GM23338 (cell line): ENCODE data around the gene GP9. TPM values are rescaled to one million over a fixed set of nuclear protein-coding genes. Genes with fewer than 3 reads are reported as not detected.

Experiments used
- ATAC-seq: fragments of 200-7000 bp; cut with Tn5 transposase; 3 replicates; pipeline ENCODE4 v1.9.1; 2020
- DNase-seq: peaks from one replicate; pipeline ENCODE4 v3.0.0-alpha.2; 2015; ENCODE audit warnings: low spot score
- H2AFZ ChIP-seq: fragments of 200-600 bp; sonication (generic); 2 replicates; pipeline ENCODE4 v1.8.0; 2016; ENCODE audit warnings: antibody characterized with exemption, mild to moderate bottlenecking, moderate library complexity
- H3F3A ChIP-seq: fragments of 200-600 bp; sonication (generic); replicated peaks from 2 replicates; pipeline ENCODE4 v1.8.0; 2017; ENCODE audit warnings: antibody characterized with exemption, mixed run types, low read depth
- H3K27ac ChIP-seq: fragments of 200-600 bp; sonication (generic); 2 replicates; pipeline ENCODE4 v1.6.1; 2016; ENCODE audit warnings: low read depth
- H3K27me3 ChIP-seq: fragments of 200-600 bp; sonication (generic); 2 replicates; pipeline ENCODE4 v1.8.0; 2016; ENCODE audit warnings: mild to moderate bottlenecking, mixed run types, moderate library complexity; ENCODE audit not compliant: insufficient read depth
- H3K36me3 ChIP-seq: fragments of 200-600 bp; sonication (generic); 2 replicates; pipeline ENCODE4 v1.8.0; 2016; ENCODE audit warnings: mild to moderate bottlenecking; ENCODE audit not compliant: insufficient read depth
- H3K4me1 ChIP-seq: fragments of 200-600 bp; sonication (generic); 2 replicates; pipeline ENCODE4 v1.8.0; 2016; ENCODE audit warnings: mild to moderate bottlenecking, moderate library complexity; ENCODE audit not compliant: insufficient read depth
- H3K4me2 ChIP-seq: fragments of 200-600 bp; sonication (generic); 2 replicates; pipeline ENCODE4 v1.7.1; 2017; ENCODE audit warnings: mixed run types
- H3K4me3 ChIP-seq: fragments of 200-600 bp; sonication (generic); 2 replicates; pipeline ENCODE4 v1.6.1; 2016; ENCODE audit warnings: mixed run types
- H3K79me2 ChIP-seq: fragments of 200-600 bp; sonication (generic); replicated peaks from 2 replicates; pipeline ENCODE4 v1.8.0; 2017; ENCODE audit warnings: mild to moderate bottlenecking; ENCODE audit not compliant: insufficient read depth
- H3K9me2 ChIP-seq: fragments of 200-600 bp; sonication (generic); 2 replicates; pipeline ENCODE4 v1.8.0; 2017; ENCODE audit not compliant: insufficient read depth
- H4K20me1 ChIP-seq: fragments of 200-600 bp; sonication (generic); replicated peaks from 2 replicates; pipeline ENCODE4 v1.8.0; 2017; ENCODE audit warnings: mild to moderate bottlenecking; ENCODE audit not compliant: insufficient read depth
- H3K27ac Mint-ChIP-seq: 2 replicates; pipeline ENCODE4 v1.8.0; 2020; ENCODE audit warnings: inconsistent platforms, mild to moderate bottlenecking, moderate library complexity, mixed read lengths
- H3K27me3 Mint-ChIP-seq: 3 replicates; pipeline ENCODE4 v1.8.0; 2022; ENCODE audit warnings: low read depth, mild to moderate bottlenecking, moderate library complexity, mixed read lengths, inconsistent platforms; ENCODE audit not compliant: insufficient read depth, poor library complexity
- H3K36me3 Mint-ChIP-seq: 3 replicates; pipeline ENCODE4 v1.8.0; 2021; ENCODE audit warnings: low read depth, mild to moderate bottlenecking, inconsistent platforms, moderate library complexity, mixed read lengths
- H3K4me1 Mint-ChIP-seq: 3 replicates; pipeline ENCODE4 v1.8.0; 2020; ENCODE audit warnings: mild to moderate bottlenecking, inconsistent platforms, mixed read lengths
- H3K4me3 Mint-ChIP-seq: 3 replicates; pipeline ENCODE4 v1.8.0; 2021; ENCODE audit warnings: moderate library complexity, mild to moderate bottlenecking, inconsistent platforms, mixed read lengths
- H3K9me3 Mint-ChIP-seq: 3 replicates; pipeline ENCODE4 v1.8.0; 2020; ENCODE audit warnings: moderate library complexity, mild to moderate bottlenecking, inconsistent platforms, mixed read lengths
- CREB1 ChIP-seq: fragments of 250-450 bp; sonication (Bioruptor Pico); IDR thresholded peaks from 2 replicates; pipeline ENCODE4 v1.5.0; 2020; ENCODE audit warnings: low read depth, mild to moderate bottlenecking, moderate library complexity
- CTCF ChIP-seq, 2 experiments: fragments of 200-600 bp in 1 of 2; sonication (generic) in 1 of 2; conservative IDR thresholded peaks; 2 replicates each; pipeline versions ENCODE4 v1.5.1 to v1.6.1; 2016 to 2017; ENCODE audit warnings: antibody characterized with exemption in 2 of 2, low read depth in 2 of 2, mild to moderate bottlenecking in 2 of 2, moderate library complexity in 1 of 2
- EZH2 ChIP-seq: fragments of 200-600 bp; sonication (generic); IDR thresholded peaks from one replicate; pipeline ENCODE4 v1.8.0; 2017; ENCODE audit warnings: antibody characterized with exemption, mild to moderate bottlenecking, low read depth; ENCODE audit not compliant: unreplicated experiment
- EZH2phosphoT487 ChIP-seq: fragments of 200-600 bp; sonication (generic); IDR thresholded peaks from one replicate; pipeline ENCODE4 v1.8.1; 2018; ENCODE audit warnings: antibody characterized with exemption; ENCODE audit not compliant: unreplicated experiment
- JUNB ChIP-seq: IDR thresholded peaks from one replicate; pipeline ENCODE4 v1.6.1; 2016; ENCODE audit warnings: antibody characterized with exemption; ENCODE audit not compliant: unreplicated experiment
- NANOG ChIP-seq: IDR thresholded peaks from 2 replicates; pipeline ENCODE4 v1.6.1; 2016; ENCODE audit warnings: antibody characterized with exemption, borderline replicate concordance
- POLR2AphosphoS5 ChIP-seq: IDR thresholded peaks from 2 replicates; pipeline ENCODE4 v1.6.1; 2016; ENCODE audit warnings: antibody characterized with exemption, low read depth
- STAT1 ChIP-seq: IDR thresholded peaks from one replicate; pipeline ENCODE4 v1.6.1; 2016; ENCODE audit warnings: antibody characterized with exemption; ENCODE audit not compliant: unreplicated experiment
- ZNF114 ChIP-seq: fragments of 250-450 bp; sonication (Bioruptor Pico); IDR thresholded peaks from 2 replicates; pipeline ENCODE4 v1.5.0; 2020; ENCODE audit warnings: mild to moderate bottlenecking, moderate library complexity
- ZNF331 ChIP-seq: fragments of 250-450 bp; sonication (Bioruptor Pico); IDR thresholded peaks from 2 replicates; pipeline ENCODE4 v1.5.0; 2020; ENCODE audit warnings: low read depth, mild to moderate bottlenecking, moderate library complexity
- polyA plus RNA-seq: library from polyadenylated mRNA; unstranded; fragments of >200 nt; fragmentation: Nextera tagmentation; extraction: Ambion mirVana; gene quantifications from 2 replicates; pipeline ENCODE4 v1.2.1, GENCODE V29; 2016
- total RNA-seq: library from RNA; depleted of rRNA; stranded (reverse); fragments of >200 nt; shearing (Covaris generic); gene quantifications from 2 replicates; pipeline ENCODE4 v1.2.3, GENCODE V29; 2014
- TF ChIP-seq, protein P1 (sequence below): fragments of 250-450 bp; sonication (Bioruptor Pico); IDR thresholded peaks from 2 replicates; pipeline ENCODE4 v1.5.0; 2020; ENCODE audit warnings: mild to moderate bottlenecking, moderate library complexity
- TF ChIP-seq, protein P2 (sequence below): IDR thresholded peaks from 2 replicates; pipeline ENCODE4 v1.6.1; 2016; ENCODE audit warnings: antibody characterized with exemption

GP9 gene
- total and polyA plus RNA-seq, 2 experiments from 2014 or later, result not detected

DNA sequence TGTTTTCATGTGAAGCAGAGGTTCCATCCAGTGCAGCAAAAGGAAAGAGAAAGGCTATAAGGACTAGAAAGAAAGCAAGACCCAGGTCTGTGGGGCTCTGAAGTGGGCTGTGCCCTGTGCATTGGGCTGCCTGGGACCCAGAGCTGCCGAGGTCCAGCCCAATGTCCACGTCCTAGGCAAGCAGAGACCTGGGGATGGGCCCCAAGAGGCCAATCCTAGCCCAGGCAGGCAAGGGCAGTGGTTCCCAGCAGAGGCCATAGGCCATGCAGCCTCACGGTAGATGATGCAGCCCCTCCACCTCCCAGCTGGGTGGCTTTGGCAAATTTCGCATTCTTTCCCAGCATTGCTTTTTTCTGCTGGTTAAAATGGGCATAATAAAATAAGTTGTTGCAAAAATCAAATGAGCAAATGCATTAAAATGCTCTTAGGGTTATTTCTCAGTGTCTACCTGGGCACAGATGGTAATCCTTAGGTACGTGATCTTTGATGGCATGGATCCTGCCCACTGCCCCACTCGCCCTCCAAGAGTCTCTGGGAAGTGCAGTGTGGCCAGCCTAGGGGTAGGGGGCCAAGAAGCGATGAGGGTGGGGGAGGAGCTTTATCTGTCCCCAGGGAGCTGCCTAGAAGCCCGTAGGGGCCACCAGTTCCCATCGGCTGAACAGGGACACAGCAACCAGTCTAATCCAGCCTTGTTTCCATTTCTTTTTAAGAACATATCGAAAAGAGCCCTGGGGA, 22.3 kb upstream of the GP9 start:
- H3K27me3 Mint-ChIP-seq, result peaks cover 5% of the 10 kb centered on the region

More for the DNA sequence above, 22.3 kb upstream of the GP9 start:
- no peak overlapping the region for H3K4me2 ChIP-seq
- no peaks in the 10 kb centered on the region for H3K9me2 ChIP-seq
- Mint-ChIP-seq H3K36me3 (no peaks in the 10 kb centered on the region), H3K4me1 (peaks cover 34% of the 10 kb centered on the region), H3K4me3 (no peak overlapping the region), H3K9me3 (no peaks in the 10 kb centered on the region; the same call in 2 of the 3 replicates), H3K27ac (no peak overlapping the region)
- no peaks in the 10 kb centered on the region for H3K79me2 ChIP-seq
- TF ChIP-seq STAT1 (no peak), JUNB (no peak), NANOG (no peak), ZNF331 (CRISPR knock-in tag) (no peak), EZH2 (no peak), CREB1 (CRISPR knock-in tag) (no peak), POLR2AphosphoS5 (no peak), EZH2phosphoT487 (no peak), ZNF114 (CRISPR knock-in tag) (no peak), CTCF (conservative IDR thresholded peaks at IDR 0.05; ENCODE audit: low read depth in 2 of 2) (no peak)
- TF ChIP-seq, protein P1, sequence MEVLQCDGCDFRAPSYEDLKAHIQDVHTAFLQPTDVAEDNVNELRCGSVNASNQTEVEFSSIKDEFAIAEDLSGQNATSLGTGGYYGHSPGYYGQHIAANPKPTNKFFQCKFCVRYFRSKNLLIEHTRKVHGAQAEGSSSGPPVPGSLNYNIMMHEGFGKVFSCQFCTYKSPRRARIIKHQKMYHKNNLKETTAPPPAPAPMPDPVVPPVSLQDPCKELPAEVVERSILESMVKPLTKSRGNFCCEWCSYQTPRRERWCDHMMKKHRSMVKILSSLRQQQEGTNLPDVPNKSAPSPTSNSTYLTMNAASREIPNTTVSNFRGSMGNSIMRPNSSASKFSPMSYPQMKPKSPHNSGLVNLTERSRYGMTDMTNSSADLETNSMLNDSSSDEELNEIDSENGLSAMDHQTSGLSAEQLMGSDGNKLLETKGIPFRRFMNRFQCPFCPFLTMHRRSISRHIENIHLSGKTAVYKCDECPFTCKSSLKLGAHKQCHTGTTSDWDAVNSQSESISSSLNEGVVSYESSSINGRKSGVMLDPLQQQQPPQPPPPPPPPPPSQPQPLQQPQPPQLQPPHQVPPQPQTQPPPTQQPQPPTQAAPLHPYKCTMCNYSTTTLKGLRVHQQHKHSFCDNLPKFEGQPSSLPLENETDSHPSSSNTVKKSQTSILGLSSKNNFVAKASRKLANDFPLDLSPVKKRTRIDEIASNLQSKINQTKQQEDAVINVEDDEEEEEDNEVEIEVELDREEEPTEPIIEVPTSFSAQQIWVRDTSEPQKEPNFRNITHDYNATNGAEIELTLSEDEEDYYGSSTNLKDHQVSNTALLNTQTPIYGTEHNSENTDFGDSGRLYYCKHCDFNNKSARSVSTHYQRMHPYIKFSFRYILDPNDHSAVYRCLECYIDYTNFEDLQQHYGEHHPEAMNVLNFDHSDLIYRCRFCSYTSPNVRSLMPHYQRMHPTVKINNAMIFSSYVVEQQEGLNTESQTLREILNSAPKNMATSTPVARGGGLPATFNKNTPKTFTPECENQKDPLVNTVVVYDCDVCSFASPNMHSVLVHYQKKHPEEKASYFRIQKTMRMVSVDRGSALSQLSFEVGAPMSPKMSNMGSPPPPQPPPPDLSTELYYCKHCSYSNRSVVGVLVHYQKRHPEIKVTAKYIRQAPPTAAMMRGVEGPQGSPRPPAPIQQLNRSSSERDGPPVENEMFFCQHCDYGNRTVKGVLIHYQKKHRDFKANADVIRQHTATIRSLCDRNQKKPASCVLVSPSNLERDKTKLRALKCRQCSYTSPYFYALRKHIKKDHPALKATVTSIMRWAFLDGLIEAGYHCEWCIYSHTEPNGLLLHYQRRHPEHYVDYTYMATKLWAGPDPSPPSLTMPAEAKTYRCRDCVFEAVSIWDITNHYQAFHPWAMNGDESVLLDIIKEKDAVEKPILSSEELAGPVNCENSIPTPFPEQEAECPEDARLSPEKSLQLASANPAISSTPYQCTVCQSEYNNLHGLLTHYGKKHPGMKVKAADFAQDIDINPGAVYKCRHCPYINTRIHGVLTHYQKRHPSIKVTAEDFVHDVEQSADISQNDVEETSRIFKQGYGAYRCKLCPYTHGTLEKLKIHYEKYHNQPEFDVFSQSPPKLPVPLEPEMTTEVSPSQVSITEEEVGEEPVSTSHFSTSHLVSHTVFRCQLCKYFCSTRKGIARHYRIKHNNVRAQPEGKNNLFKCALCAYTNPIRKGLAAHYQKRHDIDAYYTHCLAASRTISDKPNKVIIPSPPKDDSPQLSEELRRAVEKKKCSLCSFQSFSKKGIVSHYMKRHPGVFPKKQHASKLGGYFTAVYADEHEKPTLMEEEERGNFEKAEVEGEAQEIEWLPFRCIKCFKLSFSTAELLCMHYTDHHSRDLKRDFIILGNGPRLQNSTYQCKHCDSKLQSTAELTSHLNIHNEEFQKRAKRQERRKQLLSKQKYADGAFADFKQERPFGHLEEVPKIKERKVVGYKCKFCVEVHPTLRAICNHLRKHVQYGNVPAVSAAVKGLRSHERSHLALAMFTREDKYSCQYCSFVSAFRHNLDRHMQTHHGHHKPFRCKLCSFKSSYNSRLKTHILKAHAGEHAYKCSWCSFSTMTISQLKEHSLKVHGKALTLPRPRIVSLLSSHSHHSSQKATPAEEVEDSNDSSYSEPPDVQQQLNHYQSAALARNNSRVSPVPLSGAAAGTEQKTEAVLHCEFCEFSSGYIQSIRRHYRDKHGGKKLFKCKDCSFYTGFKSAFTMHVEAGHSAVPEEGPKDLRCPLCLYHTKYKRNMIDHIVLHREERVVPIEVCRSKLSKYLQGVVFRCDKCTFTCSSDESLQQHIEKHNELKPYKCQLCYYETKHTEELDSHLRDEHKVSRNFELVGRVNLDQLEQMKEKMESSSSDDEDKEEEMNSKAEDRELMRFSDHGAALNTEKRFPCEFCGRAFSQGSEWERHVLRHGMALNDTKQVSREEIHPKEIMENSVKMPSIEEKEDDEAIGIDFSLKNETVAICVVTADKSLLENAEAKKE, result no peak
- TF ChIP-seq, protein P2, sequence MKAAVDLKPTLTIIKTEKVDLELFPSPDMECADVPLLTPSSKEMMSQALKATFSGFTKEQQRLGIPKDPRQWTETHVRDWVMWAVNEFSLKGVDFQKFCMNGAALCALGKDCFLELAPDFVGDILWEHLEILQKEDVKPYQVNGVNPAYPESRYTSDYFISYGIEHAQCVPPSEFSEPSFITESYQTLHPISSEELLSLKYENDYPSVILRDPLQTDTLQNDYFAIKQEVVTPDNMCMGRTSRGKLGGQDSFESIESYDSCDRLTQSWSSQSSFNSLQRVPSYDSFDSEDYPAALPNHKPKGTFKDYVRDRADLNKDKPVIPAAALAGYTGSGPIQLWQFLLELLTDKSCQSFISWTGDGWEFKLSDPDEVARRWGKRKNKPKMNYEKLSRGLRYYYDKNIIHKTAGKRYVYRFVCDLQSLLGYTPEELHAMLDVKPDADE, result no peak
- DNase-seq, result no peak
- H3F3A ChIP-seq, result no peaks in the 10 kb centered on the region
- no peak overlapping the region for H3K4me3 ChIP-seq
- no peak overlapping the region for H2AFZ ChIP-seq
- no peaks in the 10 kb centered on the region for H4K20me1 ChIP-seq
- H3K4me1 ChIP-seq, result peaks cover 14% of the 10 kb centered on the region
- no peak overlapping the region for H3K27ac ChIP-seq
- no peaks in the 10 kb centered on the region for H3K36me3 ChIP-seq
- ATAC-seq, result peak; percentile 29
- H3K27me3 ChIP-seq, result no peaks in the 10 kb centered on the region
